Ovary (tissue), 9 donors: Measurements from ENCODE around the gene LRRC32. TPM values are rescaled to one million over a fixed set of nuclear protein-coding genes. Genes with fewer than 3 reads are reported as not detected.

Source experiments
- DNase-seq, 5 donors: peaks; one replicate each; pipeline ENCODE4 v3.0.0-alpha.2; 2019 to 2020
- H3K27ac ChIP-seq, 2 donors: fragments of 200-600 bp; one replicate each; pipeline versions ENCODE4 v1.5.1 to v1.8.0; 2019 to 2022
- H3K27me3 ChIP-seq: fragments of 200-600 bp; one replicate; pipeline ENCODE4 v1.8.0; 2022
- H3K36me3 ChIP-seq: fragments of 200-600 bp; sonication (generic); one replicate; pipeline ENCODE4 v1.5.1; 2019
- H3K4me1 ChIP-seq: one replicate; pipeline ENCODE4 v1.8.1; 2013; ENCODE audit warnings: mild to moderate bottlenecking, moderate library complexity; ENCODE audit not compliant: insufficient read depth
- H3K4me3 ChIP-seq: fragments of 200-600 bp; sonication (generic); one replicate; pipeline ENCODE4 v1.5.1; 2017
- H3K9me3 ChIP-seq, 2 donors: fragments of 200-600 bp in 1 of 2; sonication (generic) in 1 of 2; one replicate each; pipeline versions ENCODE4 v1.5.1 to v1.8.1; 2013 to 2019; ENCODE audit warnings: mild to moderate bottlenecking in 1 of 2, moderate library complexity in 1 of 2
- CTCF ChIP-seq, 3 donors: fragments of 450-650 bp in 2 of 3; fragments of 200-600 bp in 1 of 3; IDR thresholded peaks; one replicate each; pipeline versions ENCODE4 v1.5.1 to v1.8.0; 2016 to 2022; ENCODE audit warnings: antibody characterized with exemption in 3 of 3, mild to moderate bottlenecking in 1 of 3
- EP300 ChIP-seq: sonication (generic); formaldehyde crosslinking; IDR thresholded peaks from one replicate; pipeline ENCODE4 v1.6.1; 2017; ENCODE audit warnings: antibody characterized with exemption
- POLR2A ChIP-seq: fragments of 450-650 bp; IDR thresholded peaks from one replicate; pipeline ENCODE4 v1.6.1; 2017; ENCODE audit warnings: antibody characterized with exemption, mild to moderate bottlenecking, moderate library complexity
- WGBS, 3 donors: extraction: QIAGEN DNeasy Blood & Tissue Kit in 1 of 3; methylation state at CpG; one replicate each; pipeline versions ENCODE4 v1.1.5 to v1.1.7; 2013 to 2017; 5-methylcytosine and 5-hydroxymethylcytosine counted together
- intact Hi-C, 4 donors: fragments of 100-400 bp; cut with DNase I; formaldehyde crosslinking; loops; one replicate each; pipeline versions ENCODE4 v1.11.0 to v1.15.1; 2022 to 2023
- polyA plus RNA-seq, 2 donors: library from polyadenylated mRNA; stranded (reverse); fragments of 200-250 nt in 1 of 2; fragments of 350-450 nt in 1 of 2; fragmentation: Illumina TruSeq in 1 of 2; extraction: RNeasy Lipid Tissue Mini Kit (QIAGEN cat#74804) in 1 of 2; gene quantifications; one replicate each; pipeline ENCODE4 v1.2.3, GENCODE V29; 2013 to 2014
- total RNA-seq, 7 donors: library from RNA; depleted of rRNA in 2 of 7; stranded (reverse); fragments of >200 nt in 2 of 7; fragmentation: NEBNext Ultra II Directional in 3 of 7; extraction: Animal tissue kit (Norgen Biotek cat#: 25700) in 3 of 7; gene quantifications; one replicate each; pipeline versions ENCODE4 v1.1.0 to v1.2.4, GENCODE V29; 2016 to 2023
- donor health status: DM: no; HTN: no; CAD: no; lungs with moderate emphysema.
- donor health status: DM: no; HTN: no; CAD: no.
- donor health status: Bipolar disorder and iron deficiency.
- donor health status: DM: yes; HTN: yes; CAD: no.
- donor health status: DM: no; HTN: no; CAD: no.
- donor health status: DM: yes; HTN: yes; CAD: no.

LRRC32 gene
- total and polyA plus RNA-seq, 9 donors: 3.2 to 47.1 (median 29.5) TPM

GRCh38 chr11:76660533-76661305, 9.8 kb downstream of the LRRC32 start:
- DNase-seq: peak in 3 of 5 donors; percentile 15 to 33 (median 23)
- no peak for TF ChIP-seq POLR2A
- peaks cover 4% of the 10 kb centered on the region for H3K4me1 ChIP-seq
- H3K27ac ChIP-seq: no peak overlapping the region
- no peaks in the 10 kb centered on the region for H3K9me3 ChIP-seq
- intact Hi-C loops: no loop called here
- no peak overlapping the region for H3K4me3 ChIP-seq
- H3K27me3 ChIP-seq: no peaks in the 10 kb centered on the region
- H3K36me3 ChIP-seq: no peaks in the 10 kb centered on the region
- WGBS, 3 donors: 89 to 94% (median 92%) methylated on average over 34 of the region's 34 CpGs

DNA sequence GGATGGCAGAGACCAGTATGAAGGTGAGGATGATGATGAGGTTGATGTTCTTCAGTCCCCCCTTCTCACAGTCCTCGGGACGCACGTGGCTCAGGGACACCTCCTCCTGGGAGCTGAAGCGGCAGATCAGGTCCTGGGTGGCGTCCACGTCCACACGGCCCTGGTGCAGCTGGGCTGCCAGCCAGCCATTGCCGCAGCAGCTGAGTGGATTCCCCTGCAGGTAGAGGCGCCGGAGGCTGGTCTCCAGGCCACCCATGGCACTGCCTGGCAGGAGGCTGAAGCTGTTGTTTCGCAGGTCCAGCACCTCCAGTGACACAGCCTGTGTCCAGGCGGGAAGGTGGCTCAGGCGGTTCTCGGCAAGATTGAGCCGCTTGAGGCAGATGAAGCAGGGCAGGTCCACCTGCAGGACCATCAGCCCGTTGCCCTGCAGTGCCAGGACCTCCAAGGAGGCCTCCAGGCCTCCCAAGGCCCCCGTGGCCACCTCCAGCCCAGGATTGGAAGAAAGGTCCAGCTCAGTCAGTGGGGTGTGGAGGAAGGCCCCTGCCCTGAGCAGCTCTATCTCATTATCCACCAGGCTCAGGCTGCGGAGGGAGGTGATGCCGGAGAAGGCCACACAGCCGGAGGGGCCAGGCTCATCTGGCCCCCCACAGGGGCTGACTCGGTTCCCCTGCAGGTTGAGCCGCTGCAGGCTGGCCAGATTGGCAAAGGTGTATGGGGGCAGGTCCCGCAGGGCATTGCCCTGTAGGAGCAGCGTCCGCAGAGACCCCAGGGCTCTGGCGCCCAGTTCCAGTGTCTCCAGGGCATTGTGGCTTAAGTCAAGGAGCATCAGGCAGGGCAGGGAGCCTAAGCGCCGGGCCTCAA, 10.6 kb downstream of the LRRC32 start:
- Histone ChIP-seq H3K36me3 (no peaks in the 10 kb centered on the region), H3K9me3 (no peaks in the 10 kb centered on the region), H3K27ac (no peak overlapping the region), H3K4me1 (peaks cover 9% of the 10 kb centered on the region), H3K27me3 (no peaks in the 10 kb centered on the region), H3K4me3 (no peak overlapping the region)
- TF ChIP-seq CTCF (IDR thresholded peaks at IDR 0.05) (no peak), POLR2A (no peak)
- peak in 3 of 5 donors; percentile 23 to 33 (median 24) for DNase-seq
- 92 to 94% (median 93%) methylated on average over 28 of the region's 28 CpGs for WGBS, 3 donors
- intact Hi-C loops: no loop called here

DNA sequence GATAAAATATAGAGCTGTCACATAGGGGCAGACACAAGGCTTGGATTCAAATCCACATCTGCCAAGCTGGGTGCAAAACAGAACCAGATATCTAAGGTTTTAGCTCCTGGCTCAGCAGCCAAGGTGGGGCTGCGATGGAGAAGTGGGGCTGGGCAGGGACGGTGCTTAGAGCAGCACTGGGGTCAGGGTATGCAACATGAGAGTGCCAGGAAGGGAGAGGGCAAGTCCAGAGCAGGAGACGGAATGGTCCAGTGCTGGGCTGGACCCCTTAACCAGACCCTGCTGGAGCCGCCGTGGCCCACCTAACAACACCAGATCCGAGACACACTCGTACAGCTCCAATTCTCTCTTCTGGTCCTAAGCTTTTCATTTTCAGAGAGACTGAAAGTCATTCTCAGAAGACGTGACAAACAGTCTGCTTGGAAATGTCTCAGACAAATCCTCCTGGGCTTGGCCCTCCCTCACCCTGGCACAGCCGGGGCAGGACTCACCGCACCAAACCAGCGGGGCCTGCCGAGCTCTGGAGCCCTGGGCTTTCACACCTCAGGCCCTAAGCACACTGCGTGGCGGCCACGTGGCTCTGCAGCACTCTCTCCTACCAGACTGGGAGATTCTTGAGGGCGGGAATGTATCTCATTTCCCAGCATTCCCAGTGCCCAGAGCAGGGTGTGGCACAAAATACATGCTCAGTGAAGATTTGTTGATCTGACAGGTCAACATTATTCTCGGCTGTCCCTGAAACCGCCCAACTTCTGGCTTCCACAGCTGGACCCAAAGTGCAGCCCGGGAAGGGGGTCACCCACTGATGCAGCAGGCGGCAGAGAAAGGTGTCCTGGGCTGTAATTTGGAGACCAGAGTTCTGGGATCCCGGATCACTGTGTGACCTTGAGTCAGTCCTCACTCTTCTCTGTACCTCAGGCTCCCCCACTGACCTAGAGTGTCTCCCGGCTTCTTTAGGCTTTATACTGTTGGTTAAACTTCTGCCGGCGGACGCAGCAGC, 11.6 kb downstream of the LRRC32 start:
- intact Hi-C loops: no loop called here
- no peaks in the 10 kb centered on the region for H3K36me3 ChIP-seq
- H3K4me3 ChIP-seq: no peak overlapping the region
- no peaks in the 10 kb centered on the region for H3K9me3 ChIP-seq
- peak in 3 of 5 donors; percentile 16 to 21 (median 21) for DNase-seq
- no peaks in the 10 kb centered on the region for H3K27me3 ChIP-seq
- TF ChIP-seq CTCF (IDR thresholded peaks at IDR 0.05) (no peak), EP300 (no peak), POLR2A (no peak)
- 78 to 86% (median 85%) methylated on average over 25 of the region's 25 CpGs for WGBS, 3 donors
- H3K4me1 ChIP-seq: peaks cover 17% of the 10 kb centered on the region
- H3K27ac ChIP-seq: no peak overlapping the region

- Histone ChIP-seq H3K4me3 (no peak overlapping the region), H3K36me3 (no peaks in the 10 kb centered on the region), H3K4me1 (peaks cover 21% of the 10 kb centered on the region), H3K27me3 (no peaks in the 10 kb centered on the region), H3K27ac (no peak overlapping the region), H3K9me3 (no peaks in the 10 kb centered on the region)
- DNase-seq: peak in 3 of 5 donors; percentile 6 to 21 (median 7)
- TF ChIP-seq EP300 (no peak), CTCF (IDR thresholded peaks at IDR 0.05) (no peak), POLR2A (no peak)
- intact Hi-C loops: no loop called here
- 66 to 77% (median 67%) methylated on average over 3 of the region's 3 CpGs for WGBS, 3 donors
Observed at GRCh38 chr11:76658231-76658630, 12.3 kb downstream of the LRRC32 start.
